GM21390 (cell line): Measurements from ENCODE around the gene LIX1L.

Experiments used
- ATAC-seq: cut with Tn5 transposase; IDR thresholded peaks from one replicate; pipeline ENCODE4 v1.9.1; 2021; ENCODE audit not compliant: unreplicated experiment

LIX1L gene

GRCh38 chr1:145897969-145898368 is 59.8 kb downstream of the LIX1L start:
- no peak for ATAC-seq

- ATAC-seq = no peak
These were observed 62.3 kb downstream of the LIX1L start for GRCh38 chr1:145895471-145895870.

- ATAC-seq = no peak
These were observed 64.3 kb downstream of the LIX1L start for GRCh38 chr1:145893306-145894055.

- ATAC-seq = no peak
These were observed 65.2 kb downstream of the LIX1L start for GRCh38 chr1:145892486-145893087.

GRCh38 chr1:145891587-145892485 is 66.0 kb downstream of the LIX1L start:
- no peak for ATAC-seq

GRCh38 chr1:145891143-145891542 is 66.7 kb downstream of the LIX1L start:
- no peak for ATAC-seq

GRCh38 chr1:145889722-145890121 is 68.1 kb downstream of the LIX1L start:
- no peak for ATAC-seq

GRCh38 chr1:145887631-145888030 is 70.2 kb downstream of the LIX1L start:
- ATAC-seq = no peak

GRCh38 chr1:145886816-145887215 is 71.0 kb downstream of the LIX1L start:
- ATAC-seq = no peak

GRCh38 chr1:145886390-145886789 is 71.4 kb downstream of the LIX1L start:
- ATAC-seq = no peak

GRCh38 chr1:145885738-145886287 is 72.0 kb downstream of the LIX1L start, which contains the start of gene ANKRD35:
ANKRD35 (minus strand) TSS chr1:145885866; CDS start chr1:145885758, 108 bp downstream.
- peak; percentile 99 for ATAC-seq

- ATAC-seq = no peak
These were observed 73.1 kb downstream of the LIX1L start for GRCh38 chr1:145884675-145885074.
